NB4 (cell line): ENCODE data around the gene B9D2.

ENCODE experiments used
- DNase-seq: peaks from one replicate; pipeline ENCODE4 v3.0.0; 2010; ENCODE audit warnings: low read depth
- H3K4me3 ChIP-seq: one replicate; pipeline ENCODE4 v1.5.1; 2011; ENCODE audit warnings: mild to moderate bottlenecking, low read depth, low read length, moderate library complexity
- CTCF ChIP-seq: IDR thresholded peaks from one replicate; pipeline ENCODE4 v1.5.1; 2012; ENCODE audit warnings: low read depth, low read length
- MAX ChIP-seq: IDR thresholded peaks from 2 replicates; pipeline ENCODE4 v1.6.1; 2011; ENCODE audit warnings: low read depth, low read length
- MYC ChIP-seq: IDR thresholded peaks from 2 replicates; pipeline ENCODE4 v1.6.1; 2011; ENCODE audit warnings: low read depth, low read length
- POLR2A ChIP-seq: IDR thresholded peaks from 2 replicates; pipeline ENCODE4 v1.6.1; 2011; ENCODE audit warnings: mild to moderate bottlenecking; ENCODE audit not compliant: insufficient read length; ENCODE audit errors: extremely low read depth

B9D2 gene

GRCh38 chr19:41364524-41365391 is 809 bp upstream of the B9D2 start:
- no peak for TF ChIP-seq CTCF
- no peak for TF ChIP-seq POLR2A
- no peak for TF ChIP-seq MAX
- no peak for TF ChIP-seq MYC
- H3K4me3 ChIP-seq = peak overlapping the region; percentile 86
- DNase-seq = peak; percentile 63

- no peak for DNase-seq
- no peak for TF ChIP-seq POLR2A
- no peak for TF ChIP-seq MYC
- no peak for TF ChIP-seq CTCF
- no peak for TF ChIP-seq MAX
- peak overlapping the region; percentile 86 for H3K4me3 ChIP-seq
Measured at GRCh38 chr19:41363371-41363752, 587 bp downstream of the B9D2 start.

GRCh38 chr19:41362143-41362847 is 1.7 kb downstream of the B9D2 start:
- no peak for TF ChIP-seq POLR2A
- no peak for TF ChIP-seq MAX
- no peak for TF ChIP-seq MYC
- TF ChIP-seq CTCF = no peak
- no peak for DNase-seq
- no peak overlapping the region for H3K4me3 ChIP-seq

GRCh38 chr19:41359741-41360140 is 4.2 kb downstream of the B9D2 start:
- no peak for TF ChIP-seq POLR2A
- TF ChIP-seq CTCF = no peak
- no peak for TF ChIP-seq MYC
- TF ChIP-seq MAX = no peak
- H3K4me3 ChIP-seq = no peak overlapping the region
- no peak for DNase-seq

GRCh38 chr19:41357746-41358145 is 6.2 kb downstream of the B9D2 start:
- no peak for DNase-seq
- H3K4me3 ChIP-seq = no peak overlapping the region
- TF ChIP-seq MAX = no peak
- TF ChIP-seq MYC = no peak
- TF ChIP-seq POLR2A = no peak
- no peak for TF ChIP-seq CTCF
